Endodermal cell (in vitro differentiated cells): ENCODE data around the gene LLPH. TPM values are rescaled to one million over a fixed set of nuclear protein-coding genes. Genes with fewer than 3 reads are reported as not detected.

ENCODE experiments used
- DNase-seq: peaks from one replicate; pipeline ENCODE4 v3.0.0-alpha.2; 2017
- H3K27ac ChIP-seq: 2 replicates; pipeline ENCODE4 v1.5.1; 2013; ENCODE audit warnings: mild to moderate bottlenecking, low read depth, low read length, moderate library complexity
- H3K27me3 ChIP-seq: 2 replicates; pipeline ENCODE4 v1.6.1; 2013; ENCODE audit warnings: mild to moderate bottlenecking, low read length, moderate library complexity; ENCODE audit not compliant: insufficient read depth, control insufficient read depth, poor library complexity, severe bottlenecking
- H3K36me3 ChIP-seq: 2 replicates; pipeline ENCODE4 v1.7.0; 2013; ENCODE audit warnings: mild to moderate bottlenecking, low read length, moderate library complexity; ENCODE audit not compliant: control insufficient read depth, insufficient read depth
- H3K4me1 ChIP-seq: one replicate; pipeline ENCODE4 v1.7.0; 2013; ENCODE audit warnings: low read length; ENCODE audit not compliant: control insufficient read depth, insufficient read depth
- H3K4me3 ChIP-seq: 2 replicates; pipeline ENCODE4 v1.5.1; 2013; ENCODE audit warnings: mild to moderate bottlenecking, low read length, moderate library complexity
- H3K9ac ChIP-seq: 2 replicates; pipeline ENCODE4 v1.6.1; 2013; ENCODE audit warnings: mild to moderate bottlenecking, low read length, moderate library complexity; ENCODE audit not compliant: poor library complexity, severe bottlenecking; ENCODE audit errors: extremely low read depth
- H3K9me3 ChIP-seq: 2 replicates; pipeline ENCODE4 v1.6.1; 2013; ENCODE audit warnings: mild to moderate bottlenecking, low read length, moderate library complexity; ENCODE audit not compliant: control insufficient read depth
- H3K27ac Mint-ChIP-seq: 2 replicates; pipeline ENCODE4 v1.8.0; 2020; ENCODE audit warnings: mixed read lengths
- H3K27me3 Mint-ChIP-seq: 2 replicates; pipeline ENCODE4 v1.8.0; 2021; ENCODE audit warnings: mild to moderate bottlenecking, mixed read lengths; ENCODE audit not compliant: insufficient read depth
- H3K36me3 Mint-ChIP-seq: 2 replicates; pipeline ENCODE4 v1.8.0; 2020; ENCODE audit warnings: low read depth, mixed read lengths
- H3K4me1 Mint-ChIP-seq: 2 replicates; pipeline ENCODE4 v1.8.0; 2020; ENCODE audit warnings: mixed read lengths
- H3K4me3 Mint-ChIP-seq: 2 replicates; pipeline ENCODE4 v1.8.0; 2020; ENCODE audit warnings: mild to moderate bottlenecking, moderate library complexity, mixed read lengths
- H3K9me3 Mint-ChIP-seq: 2 replicates; pipeline ENCODE4 v1.8.0; 2020; ENCODE audit warnings: mild to moderate bottlenecking, mixed read lengths
- WGBS, 2 experiments: methylation state at CpG; one replicate each; pipeline versions ENCODE4 v1.1.5 to v1.1.7; 2013; ENCODE audit warnings: missing lambda C conversion rate in 2 of 2, mixed read lengths in 1 of 2; ENCODE audit not compliant: insufficient coverage in 1 of 2, insufficient read length in 1 of 2; 5-methylcytosine and 5-hydroxymethylcytosine counted together
- total RNA-seq, 2 donors: library from RNA; stranded (reverse); fragmentation: NEBNext Ultra II Directional in 1 of 2; extraction: Animal tissue kit (Norgen Biotek cat#: 25700) in 1 of 2; gene quantifications; 2 replicates in 1 of 2; 3 replicates in 1 of 2; pipeline ENCODE4 v1.2.1, GENCODE V29; 2021
- TF ChIP-seq, protein P1 (sequence below): fragments of 200-600 bp; sonication (generic); conservative IDR thresholded peaks from 2 replicates; pipeline ENCODE4 v1.5.0; 2021; ENCODE audit warnings: antibody characterized with exemption, mild to moderate bottlenecking

Gene LLPH
- total RNA-seq, 2 donors from 2014 or later = 16.5 to 25.7 TPM

DNA sequence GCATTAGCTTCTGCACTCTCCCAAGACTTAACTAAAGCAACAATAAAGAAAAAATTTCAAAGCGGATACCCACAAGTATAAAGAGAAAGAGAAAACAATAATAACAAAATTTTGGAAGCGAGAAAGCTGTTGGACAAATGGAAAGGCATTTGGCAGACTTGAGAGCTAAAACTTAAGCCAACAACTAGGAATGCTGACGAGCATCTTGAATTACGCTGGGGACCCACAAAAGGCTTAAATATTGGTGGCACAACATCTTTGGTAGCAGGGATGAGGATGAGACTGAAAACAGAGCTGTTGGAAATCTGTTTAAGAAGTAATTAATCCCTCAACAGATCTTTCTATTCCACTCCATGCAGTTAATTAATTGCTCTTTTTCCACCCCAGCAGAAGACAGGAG is 49.8 kb downstream of the LLPH start:
- TF ChIP-seq, protein P1, sequence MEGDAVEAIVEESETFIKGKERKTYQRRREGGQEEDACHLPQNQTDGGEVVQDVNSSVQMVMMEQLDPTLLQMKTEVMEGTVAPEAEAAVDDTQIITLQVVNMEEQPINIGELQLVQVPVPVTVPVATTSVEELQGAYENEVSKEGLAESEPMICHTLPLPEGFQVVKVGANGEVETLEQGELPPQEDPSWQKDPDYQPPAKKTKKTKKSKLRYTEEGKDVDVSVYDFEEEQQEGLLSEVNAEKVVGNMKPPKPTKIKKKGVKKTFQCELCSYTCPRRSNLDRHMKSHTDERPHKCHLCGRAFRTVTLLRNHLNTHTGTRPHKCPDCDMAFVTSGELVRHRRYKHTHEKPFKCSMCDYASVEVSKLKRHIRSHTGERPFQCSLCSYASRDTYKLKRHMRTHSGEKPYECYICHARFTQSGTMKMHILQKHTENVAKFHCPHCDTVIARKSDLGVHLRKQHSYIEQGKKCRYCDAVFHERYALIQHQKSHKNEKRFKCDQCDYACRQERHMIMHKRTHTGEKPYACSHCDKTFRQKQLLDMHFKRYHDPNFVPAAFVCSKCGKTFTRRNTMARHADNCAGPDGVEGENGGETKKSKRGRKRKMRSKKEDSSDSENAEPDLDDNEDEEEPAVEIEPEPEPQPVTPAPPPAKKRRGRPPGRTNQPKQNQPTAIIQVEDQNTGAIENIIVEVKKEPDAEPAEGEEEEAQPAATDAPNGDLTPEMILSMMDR = no peak
- Mint-ChIP-seq H3K4me1 (no peaks in the 10 kb centered on the region), H3K9me3 (no peaks in the 10 kb centered on the region), H3K4me3 (no peak overlapping the region), H3K36me3 (no peaks in the 10 kb centered on the region), H3K27me3 (peaks cover 2% of the 10 kb centered on the region), H3K27ac (no peak overlapping the region)
- no peaks in the 10 kb centered on the region for H3K36me3 ChIP-seq
- 94 to 97% methylated on average over 3 to 4 of the region's 4 CpGs for WGBS, 2 experiments
- no peak overlapping the region for H3K4me3 ChIP-seq
- H3K27me3 ChIP-seq = no peaks in the 10 kb centered on the region
- H3K27ac ChIP-seq = no peak overlapping the region
- DNase-seq = no peak
- H3K9ac ChIP-seq = no peak overlapping the region
- H3K9me3 ChIP-seq = peaks cover 10% of the 10 kb centered on the region
- no peaks in the 10 kb centered on the region for H3K4me1 ChIP-seq

GRCh38 chr12:66077542-66077941 is 53.0 kb downstream of the LLPH start:
- Histone ChIP-seq H3K9ac (no peak overlapping the region), H3K27me3 (no peaks in the 10 kb centered on the region), H3K4me1 (no peaks in the 10 kb centered on the region), H3K27ac (no peak overlapping the region), H3K36me3 (no peaks in the 10 kb centered on the region), H3K9me3 (no peaks in the 10 kb centered on the region), H3K4me3 (no peak overlapping the region)
- Mint-ChIP-seq H3K4me3 (no peak overlapping the region), H3K27me3 (no peaks in the 10 kb centered on the region), H3K36me3 (peaks cover 2% of the 10 kb centered on the region), H3K4me1 (peaks cover 4% of the 10 kb centered on the region), H3K27ac (no peak overlapping the region), H3K9me3 (peaks cover 4% of the 10 kb centered on the region)
- 71 to 92% methylated on average over 1 of the region's 1 CpG for WGBS, 2 experiments
- no peak for DNase-seq
- TF ChIP-seq, protein P1 = no peak

DNA sequence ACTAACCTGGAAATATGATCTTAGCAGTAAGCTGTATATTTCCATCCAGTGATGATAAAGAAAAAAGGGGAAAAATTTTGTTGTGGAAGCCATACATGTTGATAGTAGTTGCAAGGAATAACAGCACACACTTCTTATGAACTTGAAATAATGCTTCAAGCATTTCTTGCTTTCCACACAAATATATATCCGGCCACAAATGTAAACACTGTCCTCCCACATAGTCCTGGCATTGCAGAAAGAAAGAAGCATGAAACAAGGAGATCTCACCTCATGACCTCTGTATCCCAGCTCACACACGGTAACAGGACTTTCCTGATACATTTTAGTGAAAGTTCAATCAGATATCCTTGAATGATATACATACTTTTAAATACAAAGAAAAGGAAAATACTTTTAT is 56.0 kb downstream of the LLPH start:
- H3K27ac ChIP-seq = no peak overlapping the region
- 86 to 88% methylated on average over 1 of the region's 2 CpGs for WGBS, 2 experiments

More for the DNA sequence above, 56.0 kb downstream of the LLPH start:
- no peak overlapping the region for H3K27ac Mint-ChIP-seq
- H3K4me3 ChIP-seq = no peak overlapping the region
- DNase-seq = no peak
- H3K4me3 Mint-ChIP-seq = no peak overlapping the region
- H3K36me3 Mint-ChIP-seq = peaks cover 3% of the 10 kb centered on the region
- H3K27me3 Mint-ChIP-seq = no peaks in the 10 kb centered on the region
- no peak overlapping the region for H3K9ac ChIP-seq
- H3K36me3 ChIP-seq = no peaks in the 10 kb centered on the region
- H3K27me3 ChIP-seq = no peaks in the 10 kb centered on the region
- H3K4me1 Mint-ChIP-seq = peaks cover 14% of the 10 kb centered on the region
- peaks cover 5% of the 10 kb centered on the region for H3K9me3 Mint-ChIP-seq
- H3K4me1 ChIP-seq = no peaks in the 10 kb centered on the region
- H3K9me3 ChIP-seq = no peaks in the 10 kb centered on the region
- TF ChIP-seq, protein P1 = no peak
